K562 (cell line): Measurements from ENCODE around the gene HIVEP2.

Experiments
- CC2D1A ChIP-seq: fragments of 450-650 bp; IDR thresholded peaks from 2 replicates; pipeline ENCODE4 v1.6.1; 2017; ENCODE audit warnings: mild to moderate bottlenecking
- RB1 ChIP-seq: fragments of 450-650 bp; IDR thresholded peaks from 2 replicates; pipeline ENCODE4 v1.6.1; 2017; ENCODE audit warnings: low read depth, mild to moderate bottlenecking
- ZBTB8A ChIP-seq: fragments of 450-650 bp; IDR thresholded peaks from 2 replicates; pipeline ENCODE4 v1.6.1; 2018; ENCODE audit warnings: mild to moderate bottlenecking, moderate library complexity; ENCODE audit not compliant: partially characterized antibody
- TF ChIP-seq, protein P1 (sequence below), 3 experiments: IDR thresholded peaks in 2 of 3; conservative IDR thresholded peaks in 1 of 3; 2 replicates each; pipeline ENCODE4 v1.5.1; 2011 to 2012; ENCODE audit warnings: low read length in 3 of 3, mild to moderate bottlenecking in 3 of 3, control low read depth in 2 of 3, improper control_type of control experiment in 1 of 3, inconsistent platforms in 1 of 3, low read depth in 1 of 3, mixed read lengths in 1 of 3, moderate library complexity in 1 of 3; ENCODE audit not compliant: insufficient read depth in 2 of 3
- TF ChIP-seq, protein P2 (sequence below): fragments of 450-650 bp; formaldehyde crosslinking; IDR thresholded peaks from 2 replicates; pipeline ENCODE4 v1.4.0; 2022; ENCODE audit warnings: missing genetic modification characterization

DNA sequence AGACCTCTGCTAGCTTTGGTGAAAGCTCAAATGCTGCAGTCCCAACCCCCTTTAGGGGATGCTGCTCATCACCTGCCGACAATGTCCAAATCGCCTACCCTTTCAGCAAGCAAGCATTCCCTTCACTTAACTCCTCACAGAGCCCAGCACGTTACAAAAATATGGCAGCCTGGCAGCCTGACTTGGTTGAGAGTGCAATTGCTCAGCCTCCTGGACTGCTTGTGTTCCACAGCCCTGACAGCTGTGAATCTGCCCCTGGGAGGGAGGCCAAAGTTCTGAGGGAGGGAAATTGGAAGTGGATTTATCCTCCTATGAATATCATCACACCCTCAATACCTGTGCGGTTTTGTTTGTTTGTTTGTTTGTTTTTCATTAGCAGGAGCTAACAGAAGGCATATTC, 231.0 kb downstream of the HIVEP2 start:
- no peak for TF ChIP-seq ZBTB8A
- TF ChIP-seq CC2D1A: no peak
- TF ChIP-seq, protein P1, sequence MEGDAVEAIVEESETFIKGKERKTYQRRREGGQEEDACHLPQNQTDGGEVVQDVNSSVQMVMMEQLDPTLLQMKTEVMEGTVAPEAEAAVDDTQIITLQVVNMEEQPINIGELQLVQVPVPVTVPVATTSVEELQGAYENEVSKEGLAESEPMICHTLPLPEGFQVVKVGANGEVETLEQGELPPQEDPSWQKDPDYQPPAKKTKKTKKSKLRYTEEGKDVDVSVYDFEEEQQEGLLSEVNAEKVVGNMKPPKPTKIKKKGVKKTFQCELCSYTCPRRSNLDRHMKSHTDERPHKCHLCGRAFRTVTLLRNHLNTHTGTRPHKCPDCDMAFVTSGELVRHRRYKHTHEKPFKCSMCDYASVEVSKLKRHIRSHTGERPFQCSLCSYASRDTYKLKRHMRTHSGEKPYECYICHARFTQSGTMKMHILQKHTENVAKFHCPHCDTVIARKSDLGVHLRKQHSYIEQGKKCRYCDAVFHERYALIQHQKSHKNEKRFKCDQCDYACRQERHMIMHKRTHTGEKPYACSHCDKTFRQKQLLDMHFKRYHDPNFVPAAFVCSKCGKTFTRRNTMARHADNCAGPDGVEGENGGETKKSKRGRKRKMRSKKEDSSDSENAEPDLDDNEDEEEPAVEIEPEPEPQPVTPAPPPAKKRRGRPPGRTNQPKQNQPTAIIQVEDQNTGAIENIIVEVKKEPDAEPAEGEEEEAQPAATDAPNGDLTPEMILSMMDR (IDR thresholded peaks at IDR 0.05 in 2 of 3, conservative IDR thresholded peaks at IDR 0.05 in 1 of 3; ENCODE audit: insufficient read depth in 2 of 3, low read depth in 1 of 3, low read length in 3 of 3): no peak
- TF ChIP-seq RB1: no peak
- TF ChIP-seq, protein P2, sequence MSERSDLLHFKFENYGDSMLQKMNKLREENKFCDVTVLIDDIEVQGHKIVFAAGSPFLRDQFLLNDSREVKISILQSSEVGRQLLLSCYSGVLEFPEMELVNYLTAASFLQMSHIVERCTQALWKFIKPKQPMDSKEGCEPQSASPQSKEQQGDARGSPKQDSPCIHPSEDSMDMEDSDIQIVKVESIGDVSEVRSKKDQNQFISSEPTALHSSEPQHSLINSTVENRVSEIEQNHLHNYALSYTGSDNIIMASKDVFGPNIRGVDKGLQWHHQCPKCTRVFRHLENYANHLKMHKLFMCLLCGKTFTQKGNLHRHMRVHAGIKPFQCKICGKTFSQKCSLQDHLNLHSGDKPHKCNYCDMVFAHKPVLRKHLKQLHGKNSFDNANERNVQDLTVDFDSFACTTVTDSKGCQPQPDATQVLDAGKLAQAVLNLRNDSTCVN (CRISPR knock-in tag): no peak
